ACC112 (cell line): ENCODE results near the gene ADPRHL1.

ENCODE experiments used
- H2AFZ ChIP-seq: fragments of 200-600 bp; sonication (generic); one replicate; pipeline ENCODE4 v1.6.0; 2017; ENCODE audit warnings: antibody characterized with exemption, low read length; ENCODE audit not compliant: unreplicated experiment
- H3K27ac ChIP-seq: fragments of 200-600 bp; sonication (generic); 2 replicates; pipeline ENCODE4 v1.5.1; 2014; ENCODE audit warnings: low read depth, mild to moderate bottlenecking, antibody characterized with exemption, low read length, moderate library complexity
- H3K27me3 ChIP-seq: fragments of 200-600 bp; sonication (generic); 2 replicates; pipeline ENCODE4 v1.6.1; 2014; ENCODE audit warnings: mild to moderate bottlenecking, antibody characterized with exemption, low read length, moderate library complexity, mixed read lengths; ENCODE audit not compliant: insufficient read depth
- H3K36me3 ChIP-seq: fragments of 200-600 bp; sonication (generic); 2 replicates; pipeline ENCODE4 v1.6.1; 2016; ENCODE audit warnings: mild to moderate bottlenecking, antibody characterized with exemption, low read length, moderate library complexity, mixed read lengths; ENCODE audit not compliant: insufficient read depth
- H3K4me1 ChIP-seq: fragments of 200-600 bp; sonication (generic); one replicate; pipeline ENCODE4 v1.6.1; 2016; ENCODE audit warnings: low read length, mixed read lengths; ENCODE audit not compliant: insufficient read depth, unreplicated experiment, control insufficient read depth
- H3K4me3 ChIP-seq: fragments of 200-600 bp; sonication (generic); 2 replicates; pipeline ENCODE4 v1.5.1; 2014; ENCODE audit warnings: mild to moderate bottlenecking, low read depth, low read length
- H3K79me2 ChIP-seq: fragments of 200-600 bp; sonication (generic); one replicate; pipeline ENCODE4 v1.6.0; 2016; ENCODE audit warnings: low read length; ENCODE audit not compliant: control insufficient read depth, unreplicated experiment, insufficient read depth

The ADPRHL1 gene

DNA sequence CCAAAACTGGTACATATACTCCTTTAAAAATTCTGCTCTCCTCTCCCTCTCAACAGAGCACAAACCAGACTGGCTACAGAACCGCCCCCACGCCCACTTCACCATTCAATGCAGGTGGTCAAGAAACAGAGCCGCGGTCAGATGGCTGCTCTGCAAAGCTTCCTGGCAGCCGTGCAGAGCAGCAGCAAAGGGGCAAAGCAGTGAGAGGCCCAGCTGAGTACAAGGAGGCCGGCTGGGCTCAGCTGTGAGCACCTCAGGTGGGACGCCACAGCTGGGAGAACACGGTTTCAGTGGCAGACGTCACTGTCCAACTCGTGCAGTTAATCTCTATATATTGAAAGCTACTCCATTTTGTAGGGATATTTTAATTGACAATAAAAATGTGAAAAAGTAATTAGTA is 97.7 kb downstream of the ADPRHL1 start:
- no peaks in the 10 kb centered on the region for H3K36me3 ChIP-seq
- no peak overlapping the region for H3K27ac ChIP-seq
- no peak overlapping the region for H2AFZ ChIP-seq
- no peaks in the 10 kb centered on the region for H3K4me1 ChIP-seq
- H3K79me2 ChIP-seq, result no peaks in the 10 kb centered on the region
- H3K4me3 ChIP-seq, result no peak overlapping the region
- no peaks in the 10 kb centered on the region for H3K27me3 ChIP-seq

DNA sequence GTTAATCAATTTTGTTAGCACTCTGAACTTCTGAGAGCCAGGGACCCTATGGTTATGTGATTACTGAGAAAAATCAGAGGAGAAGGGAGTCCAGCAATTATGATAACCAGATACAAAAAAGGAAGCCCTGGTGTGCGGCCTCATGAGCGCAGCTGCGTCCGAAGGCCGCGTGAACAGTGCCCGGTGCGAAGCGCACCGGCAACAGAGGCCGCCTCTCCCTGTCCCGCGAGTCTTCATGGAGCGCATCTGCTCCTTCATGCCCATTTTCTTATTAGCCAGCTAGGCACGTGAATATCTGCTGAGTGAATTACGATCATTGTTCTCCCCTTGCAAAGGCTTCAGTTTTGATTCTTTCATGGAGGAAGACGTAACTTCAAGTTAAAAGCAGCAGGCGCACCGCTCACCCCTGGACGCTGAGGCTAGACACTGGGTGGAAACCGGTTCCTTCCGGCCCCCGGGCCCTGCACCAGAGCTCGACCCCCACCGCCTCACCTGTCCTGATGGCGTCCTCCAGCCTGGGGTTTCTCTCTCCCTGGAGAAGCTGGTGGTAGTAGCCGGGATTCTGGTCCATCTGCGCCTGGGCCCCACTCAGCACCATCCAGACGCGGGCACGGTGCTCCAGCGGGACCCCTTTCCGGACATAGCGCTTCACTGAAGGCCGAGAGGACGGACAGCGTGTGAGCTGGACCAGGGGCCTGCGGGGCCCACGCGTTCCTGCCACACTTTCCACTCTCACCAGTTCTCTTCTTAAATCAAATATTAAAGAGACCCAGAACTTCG is 98.3 kb downstream of the ADPRHL1 start:
- Histone ChIP-seq H3K79me2 (no peaks in the 10 kb centered on the region), H3K27ac (no peak overlapping the region), H3K4me1 (no peaks in the 10 kb centered on the region), H3K36me3 (no peaks in the 10 kb centered on the region), H3K27me3 (no peaks in the 10 kb centered on the region), H3K4me3 (no peak overlapping the region), H2AFZ (no peak overlapping the region)

DNA sequence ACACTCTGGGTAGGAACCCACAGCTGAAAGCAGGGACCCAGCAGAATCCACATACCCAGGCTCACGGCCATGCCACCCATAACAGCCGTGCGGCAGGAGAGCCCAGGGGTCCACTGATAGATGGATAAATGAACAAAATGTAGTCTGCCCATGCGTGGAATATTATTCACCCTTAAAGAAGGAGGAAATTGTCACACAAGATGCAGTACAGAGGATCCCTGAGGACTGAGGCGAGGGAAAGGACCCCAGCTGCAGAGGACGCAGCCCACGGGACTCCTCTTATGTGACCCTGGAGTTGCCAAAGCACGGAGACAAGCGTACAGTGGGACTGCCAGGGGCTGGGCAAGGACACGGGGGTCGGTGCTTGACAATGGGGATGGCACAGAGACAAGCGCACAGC is 100.0 kb downstream of the ADPRHL1 start:
- Histone ChIP-seq H3K27me3 (no peaks in the 10 kb centered on the region), H2AFZ (no peak overlapping the region), H3K4me3 (no peak overlapping the region), H3K4me1 (no peaks in the 10 kb centered on the region), H3K79me2 (no peaks in the 10 kb centered on the region), H3K27ac (no peak overlapping the region), H3K36me3 (no peaks in the 10 kb centered on the region; the same call in 1 of the 2 replicates)

DNA sequence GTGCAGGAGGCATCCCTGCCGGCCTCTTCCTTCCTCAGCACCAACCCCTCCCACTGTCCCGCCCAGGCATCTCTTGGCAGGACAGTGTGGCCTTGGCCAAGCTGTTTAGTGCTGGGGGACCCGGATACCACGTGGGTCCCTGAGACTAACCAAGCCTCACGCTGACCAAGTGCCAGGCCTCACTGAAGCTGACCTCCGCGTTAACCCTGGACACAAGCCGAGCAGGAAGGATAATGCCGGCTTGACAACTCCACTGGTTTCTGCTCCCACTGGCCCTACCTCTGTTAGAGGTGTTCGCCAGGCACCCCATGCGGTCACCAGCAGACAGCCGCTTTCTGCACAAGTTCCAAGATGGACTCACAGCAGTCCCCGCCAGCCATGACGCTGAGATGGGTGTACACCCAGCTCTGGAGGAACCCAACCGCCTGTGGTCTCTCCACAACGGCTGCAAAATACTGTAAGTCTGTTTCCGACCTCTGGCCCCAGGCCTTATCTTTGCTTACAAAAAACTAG is 101.7 kb downstream of the ADPRHL1 start:
- no peak overlapping the region for H3K27ac ChIP-seq
- H3K4me1 ChIP-seq, result no peaks in the 10 kb centered on the region
- no peaks in the 10 kb centered on the region for H3K27me3 ChIP-seq
- no peak overlapping the region for H3K4me3 ChIP-seq
- H3K36me3 ChIP-seq, result no peaks in the 10 kb centered on the region; the same call in 1 of the 2 replicates
- no peaks in the 10 kb centered on the region for H3K79me2 ChIP-seq
- no peak overlapping the region for H2AFZ ChIP-seq

DNA sequence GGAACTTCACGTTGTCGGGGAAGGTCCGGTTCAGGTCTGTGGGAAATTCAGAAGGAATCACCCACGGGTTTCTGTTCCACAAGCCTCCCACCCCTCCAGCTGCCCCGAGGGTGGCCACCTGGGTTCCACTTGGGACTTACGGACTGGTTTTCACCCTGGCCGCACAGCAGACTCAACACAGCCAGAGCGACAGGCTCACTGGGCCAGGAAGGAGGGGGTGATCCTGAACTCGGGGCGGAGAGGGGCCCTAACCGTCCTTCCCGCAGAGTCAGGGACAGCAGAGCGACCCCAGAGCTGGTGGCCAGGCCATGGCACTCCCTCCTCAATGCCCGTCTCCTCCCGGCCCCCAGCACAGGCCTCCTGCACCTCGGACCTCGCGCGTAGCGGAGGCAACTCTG is 102.4 kb downstream of the ADPRHL1 start:
- H3K79me2 ChIP-seq, result no peaks in the 10 kb centered on the region
- H2AFZ ChIP-seq, result no peak overlapping the region
- no peaks in the 10 kb centered on the region; the same call in 1 of the 2 replicates for H3K36me3 ChIP-seq

DNA sequence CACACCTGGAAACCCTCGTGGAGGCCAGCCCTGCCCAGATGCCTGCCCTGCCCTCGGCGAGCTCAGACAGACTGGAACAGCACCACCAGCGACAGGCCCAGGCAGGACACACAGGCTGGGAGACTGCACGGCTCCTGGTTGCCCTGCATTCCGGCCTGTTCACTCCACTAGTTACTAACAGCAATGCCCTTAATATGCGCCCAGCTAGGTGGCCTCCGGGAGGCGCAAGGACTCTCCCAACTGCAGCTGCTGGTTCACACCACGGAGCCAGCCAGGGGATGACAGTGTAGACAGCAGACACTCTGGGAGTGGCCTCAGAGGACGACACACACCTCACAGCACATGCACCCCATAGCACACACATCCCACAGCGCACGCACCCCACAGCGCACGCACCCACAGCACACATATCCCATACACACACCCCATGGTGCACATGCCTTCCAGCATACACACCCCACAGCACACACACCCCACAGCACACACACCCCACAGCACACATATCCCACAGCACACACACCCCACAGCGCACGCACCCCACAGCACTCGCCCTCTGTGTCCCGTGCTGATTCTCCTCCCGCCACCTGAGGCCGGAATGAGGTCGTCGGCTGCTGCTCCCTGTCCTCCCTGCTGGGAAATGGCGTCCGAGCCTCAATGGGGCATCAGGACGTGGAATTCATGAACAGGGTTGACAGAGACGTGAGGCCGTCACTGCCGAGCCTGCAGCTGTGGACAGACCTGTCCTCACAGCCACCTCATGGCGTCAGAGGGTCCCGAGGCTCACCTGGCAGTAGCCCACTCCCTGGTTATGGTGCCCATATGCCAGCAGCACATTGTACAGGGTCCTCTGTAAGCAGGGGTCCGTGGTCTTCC is 103.0 kb downstream of the ADPRHL1 start:
- no peaks in the 10 kb centered on the region for H3K27me3 ChIP-seq
- H2AFZ ChIP-seq, result no peak overlapping the region
- no peaks in the 10 kb centered on the region for H3K4me1 ChIP-seq
- no peaks in the 10 kb centered on the region for H3K79me2 ChIP-seq
- no peak overlapping the region for H3K4me3 ChIP-seq
- no peak overlapping the region for H3K27ac ChIP-seq
- no peaks in the 10 kb centered on the region; the same call in 1 of the 2 replicates for H3K36me3 ChIP-seq

More for the DNA sequence above, 102.4 kb downstream of the ADPRHL1 start:
- H3K4me1 ChIP-seq, result no peaks in the 10 kb centered on the region
- H3K27me3 ChIP-seq, result no peaks in the 10 kb centered on the region
- H3K4me3 ChIP-seq, result no peak overlapping the region
- H3K27ac ChIP-seq, result no peak overlapping the region
